Stimulated activated naive B cell treated with anti-CD40 and anti-IgM and Interleukin-4, amounts not matched to agents 10 μg/mL and 1 μg/mL and 100 μg/mL, for 72 hours (primary cell): Measurements from ENCODE around the gene HOXA7.

Experiments
- ATAC-seq, 2 donors: fragments of 150-1000 bp; cut with Tn5 transposase; replicated peaks; 2 replicates each; pipeline ENCODE4 v1.10.0; 2021; ENCODE audit warnings: moderate library complexity in 1 of 2
- DNase-seq: peaks from one replicate; pipeline ENCODE4 v3.0.0; 2021
- H3K27ac Mint-ChIP-seq: one replicate; pipeline ENCODE4 v1.8.0; 2022; ENCODE audit warnings: mild to moderate bottlenecking, mixed read lengths
- H3K27me3 Mint-ChIP-seq, 2 donors: one replicate each; pipeline ENCODE4 v1.8.0; 2022; ENCODE audit warnings: mixed read lengths in 2 of 2
- H3K36me3 Mint-ChIP-seq, 2 donors: one replicate each; pipeline ENCODE4 v1.8.0; 2022; ENCODE audit warnings: mixed read lengths in 2 of 2, mild to moderate bottlenecking in 1 of 2
- H3K4me1 Mint-ChIP-seq, 2 donors: one replicate each; pipeline ENCODE4 v1.8.0; 2022; ENCODE audit warnings: mixed read lengths in 2 of 2, mild to moderate bottlenecking in 1 of 2
- H3K4me3 Mint-ChIP-seq, 2 donors: one replicate each; pipeline ENCODE4 v1.8.0; 2022; ENCODE audit warnings: mild to moderate bottlenecking in 2 of 2, mixed read lengths in 2 of 2, moderate library complexity in 1 of 2
- H3K9me3 Mint-ChIP-seq, 2 donors: one replicate each; pipeline ENCODE4 v1.8.0; 2022; ENCODE audit warnings: mixed read lengths in 2 of 2, mild to moderate bottlenecking in 1 of 2

The HOXA7 gene

GRCh38 chr7:27130540-27131389 is 25.7 kb downstream of the HOXA7 start, which contains the start of gene HOXA4:
HOXA4 (minus strand) TSS chr7:27130757; CDS start chr7:27130733, 24 bp downstream.
- Mint-ChIP-seq H3K27ac (peak within 1 kb of the TSS; percentile 25), H3K9me3 (peaks cover 0 to 4% of the 10 kb centered on the region in 2 donors), H3K27me3 (peaks cover 56 to 62% of the 10 kb centered on the region in 2 donors), H3K36me3 (peaks cover 2 to 4% of the 10 kb centered on the region in 2 donors), H3K4me3 (peak within 1 kb of the TSS; percentile 73), H3K4me1 (peaks cover 0 to 4% of the 10 kb centered on the region in 2 donors)
- peak; percentile 92 to 95 for ATAC-seq
- DNase-seq: peak; percentile 66

GRCh38 chr7:27129729-27130539 is 26.5 kb downstream of the HOXA7 start:
- Mint-ChIP-seq H3K9me3 (peaks cover 0 to 4% of the 10 kb centered on the region in 2 donors), H3K4me3 (no peak overlapping the region), H3K27ac (no peak overlapping the region), H3K27me3 (peaks cover 61 to 66% of the 10 kb centered on the region in 2 donors), H3K4me1 (peaks cover 0 to 4% of the 10 kb centered on the region in 2 donors), H3K36me3 (peaks cover 2 to 4% of the 10 kb centered on the region in 2 donors)
- peak; percentile 18 to 21 for ATAC-seq
- DNase-seq: no peak

DNA sequence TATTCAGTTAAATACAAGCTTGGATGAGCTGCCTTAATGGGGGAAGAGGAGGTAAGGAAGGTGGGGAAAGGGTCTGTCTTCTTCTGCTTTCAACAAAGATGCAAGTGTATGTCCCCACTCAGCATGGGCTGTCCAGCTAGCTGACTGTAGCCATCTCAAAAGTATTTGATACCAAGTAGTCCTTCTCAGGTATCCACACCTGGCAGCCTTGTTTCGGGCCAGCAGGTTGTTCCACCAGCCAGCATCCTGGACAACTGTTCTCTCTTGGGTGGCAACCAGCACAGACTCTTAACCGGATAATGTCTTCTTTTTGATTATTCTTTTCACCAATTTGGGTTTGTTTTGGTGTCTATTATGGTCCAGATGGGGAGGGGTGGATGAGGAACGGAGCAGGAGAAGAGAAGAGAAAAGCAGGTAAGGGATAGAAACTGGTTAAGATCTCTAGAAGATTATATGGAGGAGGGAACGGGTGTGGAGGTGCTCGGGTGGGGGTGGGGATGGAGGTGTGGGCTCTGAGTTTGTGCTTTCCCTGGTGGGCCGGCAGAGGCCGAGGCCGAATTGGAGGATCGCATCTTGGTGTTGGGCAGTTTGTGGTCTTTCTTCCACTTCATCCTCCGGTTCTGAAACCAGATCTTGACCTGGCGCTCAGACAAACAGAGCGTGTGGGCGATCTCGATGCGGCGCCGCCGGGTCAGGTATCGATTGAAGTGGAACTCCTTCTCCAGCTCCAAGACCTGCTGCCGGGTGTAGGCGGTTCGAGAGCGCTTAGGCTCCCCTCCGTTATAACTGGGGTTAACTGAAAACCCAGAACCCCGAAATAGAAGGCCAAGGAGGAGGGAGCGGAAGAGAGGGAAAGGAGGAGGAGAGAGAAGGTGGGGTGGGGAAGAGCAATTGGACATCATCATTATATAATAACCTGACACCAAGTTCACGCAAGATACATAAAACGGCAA is 27.4 kb downstream of the HOXA7 start:
- Mint-ChIP-seq H3K27me3 (peaks cover 60 to 66% of the 10 kb centered on the region in 2 donors), H3K9me3 (peaks cover 0 to 4% of the 10 kb centered on the region in 2 donors), H3K4me3 (peak overlapping the region in 1 of 2 donors; percentile 22)

GRCh38 chr7:27128034-27128433 is 28.4 kb downstream of the HOXA7 start:
- no peak for DNase-seq

More for the DNA sequence above, 27.4 kb downstream of the HOXA7 start:
- peaks cover 2 to 4% of the 10 kb centered on the region in 2 donors for H3K36me3 Mint-ChIP-seq
- no peak for ATAC-seq
- no peak overlapping the region for H3K27ac Mint-ChIP-seq
- peaks cover 0 to under 1% of the 10 kb centered on the region in 2 donors for H3K4me1 Mint-ChIP-seq
- no peak for DNase-seq

DNA sequence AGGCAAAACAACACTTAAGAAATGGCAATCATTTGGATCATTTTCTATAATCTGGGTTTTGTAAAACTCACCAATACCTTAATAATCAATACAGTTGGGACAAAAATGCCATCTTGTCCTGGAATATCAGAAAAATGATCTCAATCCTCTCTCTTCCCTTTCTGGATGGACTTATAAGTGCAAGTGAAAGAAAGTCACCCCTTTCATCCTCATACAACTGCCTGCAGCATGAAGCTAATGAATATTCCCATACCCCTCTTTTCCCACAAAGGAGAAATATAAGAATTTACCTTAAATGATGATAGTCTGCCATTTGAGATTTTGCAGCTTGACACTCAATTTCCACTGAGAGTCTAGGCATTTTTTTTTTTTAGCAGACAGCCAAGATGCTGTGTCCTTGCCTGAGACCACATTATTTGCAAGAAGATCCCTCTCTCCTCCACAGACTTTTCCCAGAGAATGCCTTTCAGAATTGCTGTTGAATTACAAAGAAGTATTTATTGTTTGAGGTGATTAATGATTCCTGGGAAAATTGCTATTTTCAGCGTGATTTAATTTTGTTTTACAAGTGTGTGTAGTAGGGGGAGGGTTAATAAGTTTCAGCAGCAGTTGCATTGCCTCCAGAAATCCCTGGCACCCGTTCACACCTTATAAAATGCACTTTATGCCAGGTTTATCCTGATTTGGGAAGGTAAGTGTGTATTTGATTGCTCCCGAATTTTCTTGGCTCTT is 29.7 kb downstream of the HOXA7 start:
- no peaks in the 10 kb centered on the region for H3K4me1 Mint-ChIP-seq
- DNase-seq: no peak
- ATAC-seq: no peak
- H3K36me3 Mint-ChIP-seq: peaks cover 2 to 4% of the 10 kb centered on the region in 2 donors
- H3K9me3 Mint-ChIP-seq: peaks cover 0 to 4% of the 10 kb centered on the region in 2 donors
- no peak overlapping the region for H3K27ac Mint-ChIP-seq
- peaks cover 50 to 56% of the 10 kb centered on the region in 2 donors for H3K27me3 Mint-ChIP-seq
- no peak overlapping the region for H3K4me3 Mint-ChIP-seq

More at GRCh38 chr7:27128034-27128433, 28.4 kb downstream of the HOXA7 start:
- Mint-ChIP-seq H3K4me1 (no peaks in the 10 kb centered on the region), H3K27me3 (peaks cover 51 to 62% of the 10 kb centered on the region in 2 donors), H3K4me3 (no peak overlapping the region), H3K27ac (no peak overlapping the region), H3K36me3 (peaks cover 2 to 4% of the 10 kb centered on the region in 2 donors), H3K9me3 (peaks cover 0 to 4% of the 10 kb centered on the region in 2 donors)
- ATAC-seq: no peak

DNA sequence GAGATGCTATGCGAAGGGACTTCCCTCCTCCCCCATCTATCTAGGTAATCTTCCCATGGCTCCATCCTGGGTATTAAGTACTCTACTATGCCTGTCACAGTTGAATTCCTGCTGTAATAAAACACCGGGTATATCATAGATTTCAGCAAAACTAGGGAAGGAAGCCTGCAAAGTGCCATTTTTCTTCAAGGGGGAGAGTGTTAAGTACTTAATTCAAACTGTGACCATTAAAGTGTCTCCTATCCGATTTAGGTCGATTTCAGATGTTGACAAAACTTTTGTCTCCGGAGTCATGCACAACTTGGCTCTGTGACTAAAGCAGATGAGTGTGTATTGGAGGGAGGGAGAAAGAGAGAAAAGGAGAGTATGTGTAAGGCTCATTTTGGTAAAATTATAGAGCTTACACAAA is 30.5 kb downstream of the HOXA7 start:
- ATAC-seq (no peak), DNase-seq (no peak)
- Mint-ChIP-seq H3K27ac (no peak overlapping the region), H3K4me1 (no peaks in the 10 kb centered on the region), H3K4me3 (no peak overlapping the region), H3K9me3 (peaks cover 0 to 4% of the 10 kb centered on the region in 2 donors), H3K36me3 (peaks cover 2 to 4% of the 10 kb centered on the region in 2 donors), H3K27me3 (peaks cover 48 to 50% of the 10 kb centered on the region in 2 donors)

- Mint-ChIP-seq H3K36me3 (peaks cover 2 to 4% of the 10 kb centered on the region in 2 donors), H3K27ac (no peak overlapping the region), H3K9me3 (peaks cover 0 to 4% of the 10 kb centered on the region in 2 donors), H3K4me3 (no peak overlapping the region), H3K4me1 (no peaks in the 10 kb centered on the region), H3K27me3 (peaks cover 48 to 50% of the 10 kb centered on the region in 2 donors)
- no peak for ATAC-seq
- DNase-seq: no peak
Measured at GRCh38 chr7:27124902-27125689, 31.4 kb downstream of the HOXA7 start.

- Mint-ChIP-seq H3K27ac (no peak overlapping the region), H3K36me3 (peaks cover 2 to 4% of the 10 kb centered on the region in 2 donors), H3K4me3 (no peak overlapping the region), H3K9me3 (peaks cover 0 to 4% of the 10 kb centered on the region in 2 donors), H3K27me3 (peaks cover 44 to 47% of the 10 kb centered on the region in 2 donors), H3K4me1 (no peaks in the 10 kb centered on the region)
- DNase-seq (no peak), ATAC-seq (no peak)
Measured at GRCh38 chr7:27124096-27124901, 32.2 kb downstream of the HOXA7 start.

DNA sequence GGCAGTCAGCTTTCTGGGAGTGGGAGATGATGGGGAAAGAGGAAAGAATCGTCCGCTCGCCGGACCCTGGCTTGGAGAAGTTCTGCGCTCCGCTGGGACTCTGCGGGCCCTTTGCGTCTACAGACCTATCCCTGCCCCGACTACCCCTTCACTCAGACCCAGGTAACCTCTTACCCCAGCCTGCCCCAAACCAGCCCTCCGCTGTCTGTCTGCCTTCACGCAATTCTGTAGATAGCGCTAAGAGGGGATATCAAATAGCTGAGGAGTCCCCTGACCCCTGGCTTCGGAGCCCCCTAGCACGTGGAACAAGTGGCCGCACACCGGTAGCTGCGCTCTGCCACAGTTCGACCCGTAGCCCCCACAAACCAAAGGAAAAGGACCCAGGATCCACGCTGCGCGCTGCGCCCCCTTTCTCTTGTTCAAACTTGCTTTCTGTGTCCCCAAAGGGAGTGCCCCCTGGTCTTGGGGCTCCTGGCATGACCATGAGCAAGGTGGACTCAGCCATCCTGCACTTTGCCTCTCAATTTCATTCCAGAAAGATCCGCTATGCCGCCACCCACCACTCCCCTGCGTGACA is 32.9 kb downstream of the HOXA7 start:
- DNase-seq: no peak
- ATAC-seq: no peak
- no peak overlapping the region for H3K27ac Mint-ChIP-seq
- H3K4me1 Mint-ChIP-seq: no peaks in the 10 kb centered on the region
- no peak overlapping the region for H3K4me3 Mint-ChIP-seq
- peaks cover 36 to 40% of the 10 kb centered on the region in 2 donors for H3K27me3 Mint-ChIP-seq
- H3K9me3 Mint-ChIP-seq: no peaks in the 10 kb centered on the region
- no peaks in the 10 kb centered on the region for H3K36me3 Mint-ChIP-seq

- DNase-seq (no peak), ATAC-seq (no peak)
- no peaks in the 10 kb centered on the region for H3K36me3 Mint-ChIP-seq
- H3K9me3 Mint-ChIP-seq: no peaks in the 10 kb centered on the region
- peaks cover 34 to 35% of the 10 kb centered on the region in 2 donors for H3K27me3 Mint-ChIP-seq
- no peaks in the 10 kb centered on the region for H3K4me1 Mint-ChIP-seq
- no peak overlapping the region for H3K27ac Mint-ChIP-seq
- H3K4me3 Mint-ChIP-seq: no peak overlapping the region
Measured at GRCh38 chr7:27123007-27123476, 33.4 kb downstream of the HOXA7 start.

- Mint-ChIP-seq H3K9me3 (no peaks in the 10 kb centered on the region), H3K27ac (no peak overlapping the region), H3K36me3 (no peaks in the 10 kb centered on the region), H3K27me3 (peaks cover 28 to 29% of the 10 kb centered on the region in 2 donors), H3K4me1 (no peaks in the 10 kb centered on the region), H3K4me3 (no peak overlapping the region)
- ATAC-seq: no peak
- no peak for DNase-seq
Measured at GRCh38 chr7:27122077-27122910, 34.2 kb downstream of the HOXA7 start.
